GM20431 (cell line): ENCODE results near the gene NOTCH2.

Source experiments
- in situ Hi-C: fragments of 300-500 bp; cut with MseI, MboI; formaldehyde crosslinking; loops from one replicate; pipeline ENCODE4 v1.15.0; 2020; ENCODE audit warnings: low sequenced_read_pairs; ENCODE audit not compliant: unreplicated experiment

NOTCH2 gene

DNA sequence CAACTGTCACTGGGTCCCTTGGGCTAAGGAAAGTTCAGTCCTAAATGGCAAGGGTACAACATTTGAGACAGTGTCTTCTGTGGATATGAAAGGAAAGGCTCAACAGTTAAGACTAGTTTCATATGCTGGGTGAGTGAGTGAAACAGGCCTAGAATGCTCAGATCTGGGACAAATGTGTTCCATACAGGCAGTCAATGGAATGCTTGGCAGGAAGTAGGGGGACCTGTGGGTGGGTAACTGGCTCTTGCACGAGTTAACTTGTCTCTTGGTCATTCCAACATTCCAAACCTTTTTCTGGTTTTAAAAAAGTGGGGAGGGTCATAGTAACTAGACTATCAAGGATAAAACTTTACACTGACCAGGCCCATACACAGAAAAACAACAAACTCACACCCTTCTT lies 155.4 kb downstream of the NOTCH2 start:
- in situ Hi-C loops, result no loop called here

GRCh38 chr1:119912963-119913362 lies 156.5 kb downstream of the NOTCH2 start:
- in situ Hi-C loops, result no loop called here

DNA sequence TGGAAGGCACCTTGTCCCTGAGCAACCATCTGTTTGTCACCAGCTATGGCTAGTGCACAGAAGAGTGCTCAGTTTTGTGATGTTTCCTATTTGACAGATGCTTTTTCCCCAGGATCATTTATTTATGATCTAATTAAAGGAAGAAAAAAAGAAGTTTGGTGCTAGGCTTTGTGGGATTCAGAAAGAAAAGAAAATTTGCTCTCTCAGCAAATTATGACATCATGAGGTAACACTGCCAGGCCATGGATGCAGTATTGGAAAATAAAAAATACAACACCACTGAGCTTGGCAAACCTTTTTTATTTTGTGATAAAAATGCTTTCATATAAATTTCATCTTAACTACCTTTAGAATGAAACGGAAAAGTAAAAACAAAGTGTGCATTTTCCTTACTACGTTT lies 157.7 kb downstream of the NOTCH2 start:
- in situ Hi-C loops, result no loop called here

- in situ Hi-C loops, result no loop called here
Measured at GRCh38 chr1:119910618-119911017, 158.8 kb downstream of the NOTCH2 start.

DNA sequence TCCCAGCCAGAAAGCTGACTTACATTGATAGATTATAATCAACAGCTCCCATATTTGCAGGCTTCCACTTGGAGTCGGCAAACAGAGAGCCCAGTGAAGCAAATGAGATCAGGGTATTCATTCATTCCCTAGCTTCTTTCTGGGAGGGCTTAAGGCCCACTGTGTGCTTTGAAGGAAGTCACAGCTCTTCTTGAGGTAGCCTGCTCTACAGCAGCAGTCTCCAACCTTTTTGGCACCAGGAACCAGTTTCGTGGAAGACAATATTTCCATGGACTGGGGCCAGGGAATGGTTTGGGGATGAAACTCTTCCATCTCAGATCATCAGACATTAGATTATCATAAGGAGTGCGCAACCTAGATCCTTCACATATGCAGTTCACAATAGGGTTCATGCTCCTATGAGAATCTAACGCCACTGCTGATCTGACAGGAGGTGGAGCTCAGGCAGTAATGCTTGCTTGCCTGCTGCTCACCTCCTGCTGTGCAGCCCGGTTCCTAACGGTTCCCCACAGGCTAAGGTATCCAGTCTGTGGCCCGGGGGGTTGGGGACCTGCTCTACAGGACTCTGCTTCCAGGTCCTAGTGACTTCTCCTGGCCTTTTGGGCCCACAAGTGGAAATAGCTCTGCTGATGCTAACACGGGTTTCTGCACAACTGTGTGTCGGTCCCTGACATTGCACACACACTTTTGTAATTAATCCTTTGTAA lies 159.4 kb downstream of the NOTCH2 start:
- in situ Hi-C loops, result no loop called here

GRCh38 chr1:119908661-119909060 lies 160.8 kb downstream of the NOTCH2 start:
- in situ Hi-C loops, result no loop called here

GRCh38 chr1:119906927-119907652 lies 162.4 kb downstream of the NOTCH2 start:
- in situ Hi-C loops, result no loop called here

GRCh38 chr1:119903443-119903835 lies 166.0 kb downstream of the NOTCH2 start:
- in situ Hi-C loops, result no loop called here

GRCh38 chr1:119902775-119903442 lies 166.6 kb downstream of the NOTCH2 start:
- in situ Hi-C loops, result no loop called here

DNA sequence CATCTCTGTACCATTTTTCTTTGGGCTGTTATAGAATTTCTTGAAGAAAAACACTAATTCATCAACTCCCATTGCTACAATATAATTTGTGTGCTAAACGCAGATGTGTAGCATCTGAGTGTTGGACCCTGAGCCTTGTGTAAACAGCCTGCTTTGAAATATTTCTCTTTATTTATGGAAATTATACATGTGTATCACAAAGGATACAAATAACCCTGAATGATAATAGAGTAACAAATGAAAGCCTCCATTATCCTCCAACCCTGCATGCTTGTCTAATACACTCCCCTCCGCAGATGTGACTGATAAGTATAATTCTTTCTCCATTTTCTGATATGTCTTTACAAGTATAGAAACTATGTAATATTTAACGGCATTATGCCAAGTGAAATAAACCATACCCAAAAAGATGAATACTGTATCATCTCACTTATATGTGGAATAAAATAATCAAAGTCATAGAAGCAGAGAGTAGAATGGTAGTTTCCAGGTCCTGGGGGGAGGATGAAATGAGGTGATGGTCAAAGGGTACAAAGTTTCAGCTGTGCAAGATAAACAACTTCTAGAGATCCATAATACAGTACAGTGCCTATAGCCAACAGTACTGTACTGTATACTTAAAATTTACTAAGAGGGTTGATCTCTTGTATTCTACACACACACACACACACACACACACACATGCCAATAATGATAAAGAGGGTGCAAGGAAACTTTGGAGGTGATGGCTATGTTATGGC lies 170.3 kb downstream of the NOTCH2 start:
- in situ Hi-C loops, result no loop called here

DNA sequence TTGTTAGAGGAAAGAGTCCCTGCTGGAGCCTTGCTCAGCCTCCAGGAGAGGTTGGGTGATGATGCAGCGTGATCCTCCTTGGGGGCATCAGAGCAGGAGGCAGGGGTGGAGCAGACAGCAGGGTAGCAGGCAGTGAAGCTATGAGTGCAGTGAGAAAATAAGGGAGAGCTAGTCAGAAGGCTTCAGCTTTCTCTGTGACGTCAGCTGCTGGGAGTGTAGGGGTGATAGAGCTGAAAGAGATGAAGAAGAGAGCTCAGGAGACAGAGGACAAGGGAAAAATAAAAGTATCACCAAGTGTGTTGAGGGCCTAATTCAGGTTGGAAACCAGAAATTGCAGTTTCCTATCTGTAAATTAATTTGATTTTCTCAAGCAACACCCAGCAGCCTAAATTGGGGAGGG lies 170.9 kb downstream of the NOTCH2 start:
- in situ Hi-C loops, result no loop called here

DNA sequence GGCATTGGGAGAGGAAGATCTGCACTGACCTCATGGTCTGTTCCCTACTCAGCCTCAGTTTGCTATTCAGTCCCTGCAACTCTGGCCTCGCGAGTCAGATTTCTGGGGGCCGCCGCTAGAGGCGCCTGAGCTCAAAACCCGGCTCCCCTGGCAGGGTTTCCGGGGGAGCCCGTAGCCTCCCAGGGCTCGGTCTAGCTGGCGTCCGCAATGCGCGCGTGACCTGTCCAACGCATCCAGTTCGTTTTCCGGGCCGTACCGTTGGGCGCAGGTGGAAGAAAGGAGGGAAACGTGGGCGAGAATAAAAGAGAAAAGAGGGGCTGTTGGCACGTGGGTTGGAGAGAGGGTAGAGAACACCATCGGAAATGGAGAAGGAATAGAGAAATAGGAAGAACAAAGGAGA lies 173.2 kb downstream of the NOTCH2 start, which contains the start of gene ADAM30:
Gene ADAM30, minus strand, starts transcription at position 213 of the 400 bp plus-strand sequence. Its CDS starts 179 bp downstream, at position 34.
- in situ Hi-C loops, result no loop called here

DNA sequence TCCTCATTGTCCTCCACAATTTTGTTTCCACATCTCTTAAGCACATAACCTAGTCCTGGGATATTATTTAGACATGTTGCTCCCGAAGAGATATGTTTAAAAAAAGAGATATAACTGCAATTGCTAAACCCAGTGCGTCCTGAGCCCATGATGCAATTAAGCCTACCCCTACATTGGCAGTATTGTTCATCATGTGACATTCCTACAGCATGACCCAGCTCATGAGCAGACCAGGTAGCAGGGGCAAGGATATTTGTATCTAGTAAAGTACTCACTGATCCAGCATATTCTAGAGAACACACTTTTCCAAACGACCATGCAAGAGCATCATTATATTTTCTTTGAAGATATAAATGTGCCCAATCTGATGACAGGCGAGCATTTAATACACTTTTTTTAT lies 174.4 kb downstream of the NOTCH2 start:
- in situ Hi-C loops, result no loop called here

- in situ Hi-C loops, result no loop called here
Measured at GRCh38 chr1:119893827-119894700, 175.4 kb downstream of the NOTCH2 start.

DNA sequence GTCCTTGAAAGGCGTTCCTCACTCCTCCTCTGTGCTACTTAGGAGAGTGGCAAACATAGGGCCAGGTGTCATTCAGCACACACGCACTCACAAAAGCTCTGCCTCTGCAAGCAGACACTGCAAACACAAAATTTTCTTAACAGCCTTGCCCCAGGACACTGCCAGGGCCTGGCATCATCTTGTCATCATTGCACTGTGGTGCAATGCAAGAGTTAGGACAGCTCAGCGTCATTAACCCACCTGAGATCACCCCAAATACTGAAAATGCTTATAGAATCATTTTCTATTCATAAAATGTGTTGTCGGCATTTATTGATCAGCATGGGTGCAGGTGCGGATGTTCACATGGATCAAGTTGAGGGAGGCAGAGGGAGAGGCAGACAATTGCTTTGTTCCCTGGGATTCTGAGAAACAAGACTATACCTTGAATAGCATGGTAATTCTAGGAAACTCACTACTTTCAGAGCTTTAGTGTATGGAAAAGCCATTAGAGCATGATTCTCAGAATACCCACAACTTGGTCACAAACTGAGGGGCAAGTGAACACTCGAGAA lies 176.1 kb downstream of the NOTCH2 start:
- in situ Hi-C loops, result no loop called here

- in situ Hi-C loops, result no loop called here
Measured at GRCh38 chr1:119891386-119891785, 178.1 kb downstream of the NOTCH2 start.

DNA sequence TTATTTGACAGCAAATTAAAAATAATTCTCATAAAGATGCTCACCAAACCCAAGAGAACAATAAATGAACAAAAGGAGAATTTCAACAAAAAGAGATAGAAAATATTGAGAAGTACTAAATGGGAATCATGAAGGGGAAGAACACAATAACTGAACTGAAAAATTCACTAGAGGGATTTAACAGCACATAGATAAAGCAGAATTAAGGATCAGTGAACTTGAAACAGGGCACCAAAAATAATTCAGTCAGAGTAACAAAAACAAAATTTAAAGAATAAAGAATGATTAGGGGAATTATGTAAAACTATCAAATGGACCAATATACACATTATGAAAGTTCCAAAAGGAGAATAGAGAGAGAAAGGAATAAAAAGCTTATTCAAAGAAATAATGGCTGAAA lies 181.0 kb downstream of the NOTCH2 start:
- in situ Hi-C loops, result no loop called here

DNA sequence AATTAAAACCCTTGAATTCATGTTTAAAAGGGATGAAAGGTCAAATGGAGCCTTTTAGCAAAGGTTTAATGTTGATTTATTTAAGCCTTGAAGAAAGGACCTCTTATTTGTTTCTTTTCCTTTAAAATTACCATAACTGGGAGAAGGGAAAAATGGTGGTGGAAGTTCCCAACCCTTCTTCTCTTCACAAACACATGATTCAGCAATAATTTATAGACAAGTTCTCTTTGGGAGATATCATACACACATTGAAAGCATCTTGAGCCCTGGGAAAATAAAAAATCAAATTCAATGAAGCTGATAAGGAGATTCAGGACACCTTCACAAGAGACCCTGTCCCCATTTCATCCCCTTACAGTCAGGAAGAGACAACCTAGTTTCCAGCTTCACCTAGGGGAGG lies 182.0 kb downstream of the NOTCH2 start:
- in situ Hi-C loops, result no loop called here
